Ecto neural progenitor cell (in vitro differentiated cells): ENCODE results near the gene SLC1A2.

Experiments used
- DNase-seq: peaks from one replicate; pipeline ENCODE4 v3.0.0-alpha.2; 2018; ENCODE audit warnings: low spot score

SLC1A2 gene

GRCh38 chr11:35376118-35376510, 43.2 kb downstream of the SLC1A2 start:
- no peak for DNase-seq

DNA sequence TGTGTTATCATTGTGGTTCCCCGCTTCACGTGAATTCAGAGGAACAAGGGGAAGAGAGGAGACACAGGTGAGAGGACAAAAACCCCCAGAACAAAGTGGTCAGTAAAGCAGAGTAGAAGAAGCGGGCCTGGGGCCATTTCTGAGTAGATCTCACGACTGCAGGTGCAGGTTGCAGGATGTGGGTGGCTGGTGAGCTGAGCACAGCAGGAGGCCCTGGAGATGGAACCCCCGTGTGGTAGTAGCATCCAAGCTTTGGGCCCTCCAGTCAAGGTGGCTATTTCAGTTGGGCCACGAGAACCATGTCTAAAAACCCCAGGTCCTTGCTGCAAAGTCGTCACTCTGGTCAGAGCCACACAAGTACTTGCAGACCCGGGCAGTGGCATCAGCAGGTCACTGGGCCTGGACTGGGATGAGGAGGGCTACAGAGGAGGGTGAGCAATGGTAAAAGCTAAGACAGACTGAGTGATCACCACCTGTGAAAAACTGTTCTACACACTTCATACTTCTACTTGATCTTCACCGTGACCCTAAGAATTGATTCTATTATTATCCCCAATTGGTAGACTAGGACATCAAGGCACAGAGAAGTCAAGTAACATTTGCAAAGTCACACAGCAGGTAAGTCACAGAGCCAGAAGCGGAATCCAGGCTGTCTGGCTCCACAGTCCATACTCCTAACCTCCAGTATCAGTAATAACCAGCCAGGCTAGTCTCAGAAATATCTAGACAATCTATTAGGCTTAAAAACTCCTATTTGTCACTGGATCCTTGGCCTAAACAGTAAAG, 43.8 kb downstream of the SLC1A2 start:
- DNase-seq, result no peak

DNA sequence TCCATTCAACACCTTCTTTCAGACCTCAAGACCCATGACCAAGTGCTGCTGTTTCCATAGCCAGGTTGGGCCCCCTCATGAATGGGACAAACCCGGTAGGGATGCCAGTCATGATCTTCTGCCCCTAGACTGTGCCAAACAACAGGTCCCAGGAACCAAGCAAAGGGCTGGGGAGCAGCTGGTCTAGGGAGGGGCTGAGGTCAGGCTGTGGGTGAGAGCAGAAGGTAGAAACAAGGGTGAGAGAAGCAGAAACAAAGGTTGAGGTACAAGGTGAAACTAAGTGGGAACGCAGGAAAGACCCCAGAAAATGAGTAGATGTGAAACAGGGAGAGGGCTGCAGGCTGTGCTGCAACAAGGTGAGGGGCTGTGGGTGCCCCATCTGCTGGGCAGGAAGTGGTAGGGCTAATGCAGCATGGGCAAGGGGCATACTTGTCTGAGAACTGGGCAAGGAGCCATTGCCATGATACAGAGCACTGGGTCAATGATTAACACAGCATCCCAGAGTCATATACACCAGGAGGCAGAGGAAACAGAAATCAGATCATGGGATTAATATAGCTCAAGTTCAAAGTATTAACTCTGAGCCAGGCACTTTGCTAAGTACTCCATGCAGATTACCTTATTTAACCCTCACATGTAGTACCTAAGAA, 45.9 kb downstream of the SLC1A2 start:
- no peak for DNase-seq

DNA sequence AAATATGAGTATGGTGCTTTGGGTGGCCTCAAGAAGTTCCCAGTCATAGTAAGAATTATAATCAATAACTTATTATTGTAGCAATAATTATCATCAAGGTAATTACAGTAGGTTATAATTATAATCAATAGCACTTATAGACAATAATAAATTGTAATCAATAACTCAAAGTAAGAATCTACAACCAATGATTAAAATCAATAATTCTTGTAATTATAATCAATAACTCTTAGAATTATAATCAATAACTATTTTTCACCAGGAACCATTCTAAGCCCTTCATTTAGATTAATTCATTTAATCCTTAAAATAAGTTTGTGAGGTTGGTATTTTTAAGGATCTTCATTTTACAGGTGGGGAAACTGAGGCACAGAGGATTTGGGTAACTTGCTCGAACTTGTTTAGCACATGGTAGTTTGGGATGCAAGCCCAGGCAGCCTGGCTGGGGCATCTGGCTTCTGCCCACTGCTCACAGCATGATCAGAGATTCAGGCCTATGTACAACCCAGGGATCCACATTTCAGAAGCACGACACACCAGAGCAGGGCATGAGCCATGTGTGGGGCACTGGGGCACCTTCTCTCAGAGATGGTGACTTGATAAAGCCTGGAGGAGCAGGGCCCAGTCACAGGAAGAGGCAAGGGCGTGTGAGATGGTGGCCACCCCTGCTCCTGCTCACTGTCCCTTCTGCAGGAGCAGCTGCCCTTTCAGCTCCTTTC, 46.6 kb downstream of the SLC1A2 start:
- no peak for DNase-seq

- no peak for DNase-seq
Measured at GRCh38 chr11:35367491-35367890, 51.9 kb downstream of the SLC1A2 start.

- DNase-seq, result no peak
Measured at GRCh38 chr11:35366798-35367197, 52.6 kb downstream of the SLC1A2 start.

- DNase-seq, result no peak
Measured at GRCh38 chr11:35365961-35366360, 53.4 kb downstream of the SLC1A2 start.

- no peak for DNase-seq
Measured at GRCh38 chr11:35365395-35365794, 54.0 kb downstream of the SLC1A2 start.

DNA sequence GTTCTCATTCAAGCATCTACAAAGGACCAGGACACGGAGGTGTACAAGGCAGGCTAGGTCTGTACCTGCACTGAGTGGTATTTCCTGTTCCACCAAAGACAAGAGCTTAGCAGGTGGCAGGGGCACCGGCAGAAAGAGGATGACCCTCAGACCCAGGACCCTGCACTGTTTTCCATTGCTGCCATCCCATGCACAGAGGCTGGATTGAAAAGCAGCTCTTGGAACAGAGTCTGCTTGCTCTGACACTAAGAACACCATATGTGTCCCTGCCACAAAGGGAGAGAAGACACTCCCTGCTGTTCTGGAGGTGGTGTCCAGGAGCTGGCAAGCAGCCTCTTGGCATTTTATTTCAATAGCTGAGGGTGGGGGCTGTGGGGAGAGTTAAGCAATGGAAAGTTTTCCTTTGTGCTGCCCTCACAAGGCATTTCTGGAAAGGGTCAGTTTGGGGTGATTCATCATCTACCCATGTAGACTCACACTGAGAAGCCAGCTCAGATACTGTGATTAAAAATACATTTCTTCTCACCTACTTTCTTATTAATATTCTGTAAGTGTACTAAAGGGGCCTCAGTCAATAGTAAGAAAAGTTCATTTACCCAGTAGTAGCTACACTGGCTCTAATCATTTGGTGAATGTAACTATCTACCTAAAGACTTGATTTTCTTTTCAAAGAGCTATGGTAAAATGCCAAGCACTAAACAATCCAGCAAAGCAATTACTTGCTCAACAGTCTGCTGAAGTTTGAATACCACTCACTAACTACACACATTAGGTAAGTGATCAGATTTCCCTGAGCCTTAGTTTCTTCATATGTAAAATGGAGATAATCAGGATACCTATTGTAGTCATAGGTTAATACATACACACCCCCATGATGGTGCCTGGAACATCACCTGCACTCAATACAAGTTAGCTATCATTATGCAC, 55.2 kb downstream of the SLC1A2 start:
- DNase-seq, result no peak

DNA sequence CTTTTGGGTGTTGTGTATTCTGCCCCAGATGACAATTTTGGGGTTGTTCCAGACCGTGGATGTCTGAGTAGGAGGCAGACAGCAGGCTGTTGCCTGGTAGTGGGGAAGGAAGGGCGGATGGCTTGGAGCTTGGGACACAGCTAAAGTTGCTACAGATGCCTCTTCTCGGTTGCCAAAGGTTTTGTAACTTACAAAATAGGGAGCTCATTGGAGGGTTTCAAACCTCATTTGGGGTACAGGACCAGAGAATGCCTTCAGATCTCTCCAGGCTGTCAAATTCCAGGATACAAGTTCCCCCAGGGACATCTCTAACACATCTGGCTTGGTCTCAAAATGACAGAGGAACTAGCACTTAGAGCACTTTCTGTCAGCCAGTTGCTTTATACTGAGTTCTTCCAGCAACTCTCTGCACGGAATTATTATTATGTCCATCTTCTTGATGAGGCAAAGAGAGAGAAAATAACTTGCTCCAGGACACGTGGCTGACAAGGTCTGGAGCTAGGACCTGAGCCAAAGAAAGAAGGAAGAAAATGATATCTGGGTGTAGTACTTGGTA, 56.0 kb downstream of the SLC1A2 start:
- DNase-seq, result no peak

DNA sequence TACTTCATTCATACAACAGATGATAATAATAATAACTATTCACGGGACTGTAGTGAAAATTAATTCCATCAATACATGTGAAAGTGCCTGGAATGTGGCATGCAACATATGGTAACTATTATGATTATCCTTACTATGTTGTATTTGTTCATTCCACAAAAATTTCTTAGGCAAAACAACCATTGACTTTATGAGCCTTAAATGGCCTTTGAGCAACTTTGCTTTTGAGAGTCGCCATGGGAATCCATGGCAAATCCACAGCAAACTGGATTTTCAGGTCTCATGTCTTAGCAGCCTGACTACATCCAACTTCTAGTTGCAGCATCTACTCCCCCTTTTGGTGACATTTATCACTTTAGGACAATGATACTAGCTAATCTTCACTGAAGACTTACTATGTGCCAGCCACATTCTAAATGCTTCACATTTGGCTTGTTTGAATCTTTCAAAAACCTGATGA, 56.8 kb downstream of the SLC1A2 start:
- DNase-seq, result no peak

- no peak for DNase-seq
Measured at GRCh38 chr11:35360055-35360530, 59.3 kb downstream of the SLC1A2 start.

DNA sequence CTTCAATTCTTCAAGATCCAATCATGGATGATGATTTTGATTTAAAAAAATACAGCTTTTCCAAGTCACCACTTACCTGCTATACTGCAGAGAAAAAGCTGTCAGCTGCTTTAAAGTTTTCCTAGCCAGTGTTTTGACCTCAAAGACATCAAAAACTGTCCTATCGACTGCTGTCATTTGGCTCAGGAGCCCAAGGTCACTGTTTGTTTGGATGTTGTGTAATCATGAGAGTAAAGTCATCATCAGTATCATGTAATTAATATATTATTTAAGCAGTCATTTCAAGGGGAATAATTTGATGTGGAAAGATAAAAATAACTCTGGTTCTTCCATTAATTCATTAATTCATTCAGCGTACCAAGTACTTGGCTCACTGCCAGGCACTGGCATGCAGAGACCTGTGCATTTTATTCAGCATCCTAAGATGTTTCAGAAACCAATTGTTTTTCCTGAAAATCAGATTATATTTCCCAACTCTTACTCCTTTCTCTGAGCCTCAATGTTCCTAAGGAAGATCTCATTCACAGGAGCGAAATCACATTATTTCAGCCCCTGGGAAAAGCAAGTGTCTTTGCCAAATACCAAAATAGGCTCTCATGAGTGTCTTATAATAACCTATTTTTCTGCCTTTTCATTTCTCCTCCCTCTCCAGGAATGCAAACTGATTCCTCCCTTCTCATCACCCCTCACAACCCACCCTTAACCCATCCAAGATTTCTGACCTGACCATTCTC, 59.9 kb downstream of the SLC1A2 start:
- no peak for DNase-seq

- no peak for DNase-seq
Measured at GRCh38 chr11:35358391-35358790, 61.0 kb downstream of the SLC1A2 start.

DNA sequence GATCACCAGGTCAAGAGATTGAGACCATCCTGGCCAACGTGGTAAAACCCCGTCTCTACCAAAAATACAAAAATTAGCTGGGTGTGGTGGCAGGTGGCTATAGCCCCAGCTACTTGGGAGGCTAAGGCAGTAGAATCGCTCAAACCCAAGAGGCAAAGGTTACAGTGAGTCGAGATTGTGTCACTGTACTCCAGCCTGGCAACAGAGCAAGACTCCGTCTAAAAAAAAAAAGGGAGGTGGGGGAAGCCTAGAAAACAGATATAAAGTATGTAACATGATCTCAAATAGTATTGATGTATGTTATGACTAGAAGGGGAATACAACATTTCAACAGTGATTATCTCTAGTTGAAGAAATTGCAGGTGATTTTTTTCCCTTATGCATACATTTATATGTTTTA, 61.4 kb downstream of the SLC1A2 start:
- no peak for DNase-seq

- DNase-seq, result no peak
Measured at GRCh38 chr11:35355102-35355749, 64.1 kb downstream of the SLC1A2 start.

GRCh38 chr11:35354644-35355043, 64.7 kb downstream of the SLC1A2 start:
- no peak for DNase-seq

GRCh38 chr11:35352077-35352888, 67.1 kb downstream of the SLC1A2 start:
- DNase-seq, result no peak

DNA sequence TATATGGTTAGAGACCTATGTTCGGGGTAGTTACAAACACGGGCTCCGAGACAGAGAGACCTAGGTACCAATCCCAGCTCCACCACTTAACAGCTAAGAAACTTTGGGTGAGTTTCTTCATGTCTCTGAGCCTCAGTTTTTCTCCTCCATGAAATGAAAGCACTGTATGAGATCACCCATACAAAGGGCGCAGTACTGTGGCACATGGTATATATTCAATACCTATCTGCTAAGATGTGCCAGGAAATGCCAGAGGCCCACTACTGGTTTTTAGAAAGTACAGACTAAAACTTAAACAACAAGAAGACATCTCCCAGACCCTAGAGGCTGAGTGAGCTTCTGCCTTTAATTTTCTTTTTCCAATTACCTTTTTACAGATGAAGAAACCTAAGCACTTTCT, 69.5 kb downstream of the SLC1A2 start:
- DNase-seq, result no peak
